ENCODE data around the gene SYNE1.

Gene SYNE1

GRCh38 chr6:152482289-152482688 lies 154.9 kb downstream of the SYNE1 start:
- TF ChIP-seq, protein P1, sequence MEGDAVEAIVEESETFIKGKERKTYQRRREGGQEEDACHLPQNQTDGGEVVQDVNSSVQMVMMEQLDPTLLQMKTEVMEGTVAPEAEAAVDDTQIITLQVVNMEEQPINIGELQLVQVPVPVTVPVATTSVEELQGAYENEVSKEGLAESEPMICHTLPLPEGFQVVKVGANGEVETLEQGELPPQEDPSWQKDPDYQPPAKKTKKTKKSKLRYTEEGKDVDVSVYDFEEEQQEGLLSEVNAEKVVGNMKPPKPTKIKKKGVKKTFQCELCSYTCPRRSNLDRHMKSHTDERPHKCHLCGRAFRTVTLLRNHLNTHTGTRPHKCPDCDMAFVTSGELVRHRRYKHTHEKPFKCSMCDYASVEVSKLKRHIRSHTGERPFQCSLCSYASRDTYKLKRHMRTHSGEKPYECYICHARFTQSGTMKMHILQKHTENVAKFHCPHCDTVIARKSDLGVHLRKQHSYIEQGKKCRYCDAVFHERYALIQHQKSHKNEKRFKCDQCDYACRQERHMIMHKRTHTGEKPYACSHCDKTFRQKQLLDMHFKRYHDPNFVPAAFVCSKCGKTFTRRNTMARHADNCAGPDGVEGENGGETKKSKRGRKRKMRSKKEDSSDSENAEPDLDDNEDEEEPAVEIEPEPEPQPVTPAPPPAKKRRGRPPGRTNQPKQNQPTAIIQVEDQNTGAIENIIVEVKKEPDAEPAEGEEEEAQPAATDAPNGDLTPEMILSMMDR (IDR thresholded peaks at IDR 0.05) = no peak
- DNase-seq = no peak
- H3K27me3 Mint-ChIP-seq (ENCODE audit: low read depth, poor library complexity) = peaks cover 4% of the 10 kb centered on the region
- no peak overlapping the region for H3K27ac Mint-ChIP-seq
- no peaks in the 10 kb centered on the region for H3K4me1 Mint-ChIP-seq
- H3K36me3 Mint-ChIP-seq (ENCODE audit: low read depth) = no peaks in the 10 kb centered on the region
- no peaks in the 10 kb centered on the region for H3K9me3 Mint-ChIP-seq
- H3K4me3 Mint-ChIP-seq = no peak overlapping the region

GRCh38 chr6:152478377-152479010 lies 158.7 kb downstream of the SYNE1 start:
- Mint-ChIP-seq H3K9me3 (no peaks in the 10 kb centered on the region), H3K4me1 (no peaks in the 10 kb centered on the region), H3K27me3 (ENCODE audit: low read depth, poor library complexity) (no peaks in the 10 kb centered on the region), H3K4me3 (no peak overlapping the region), H3K36me3 (ENCODE audit: low read depth) (no peaks in the 10 kb centered on the region), H3K27ac (no peak overlapping the region)
- no peak for DNase-seq
- TF ChIP-seq, protein P1 (IDR thresholded peaks at IDR 0.05) = no peak

GRCh38 chr6:152474354-152474753 lies 162.8 kb downstream of the SYNE1 start:
- H3K4me1 Mint-ChIP-seq = peaks cover 15% of the 10 kb centered on the region
- TF ChIP-seq, protein P1 (IDR thresholded peaks at IDR 0.05) = no peak
- no peak overlapping the region for H3K4me3 Mint-ChIP-seq
- no peaks in the 10 kb centered on the region for H3K36me3 Mint-ChIP-seq (ENCODE audit: low read depth)
- H3K9me3 Mint-ChIP-seq = no peaks in the 10 kb centered on the region
- no peak overlapping the region for H3K27ac Mint-ChIP-seq
- no peaks in the 10 kb centered on the region for H3K27me3 Mint-ChIP-seq (ENCODE audit: low read depth, poor library complexity)
- no peak for DNase-seq

DNA sequence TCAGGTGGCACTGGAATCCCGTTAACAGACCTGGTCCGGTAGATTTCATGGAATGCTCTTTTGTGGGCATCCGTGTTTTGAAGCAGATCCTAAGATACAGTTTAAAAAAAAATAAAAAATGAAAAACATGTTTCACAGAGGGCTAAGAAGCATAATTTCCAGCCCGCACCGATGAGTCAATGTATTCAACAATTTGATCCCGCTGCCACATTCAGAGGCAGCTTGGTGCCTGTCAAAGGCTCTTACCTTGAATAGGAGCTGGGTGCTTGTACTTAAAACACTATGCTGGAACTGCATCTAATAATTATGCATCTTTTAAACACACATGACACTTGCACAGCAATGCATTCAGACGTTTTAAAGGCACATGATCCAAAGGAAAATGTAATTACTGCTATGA lies 164.8 kb downstream of the SYNE1 start:
- Mint-ChIP-seq H3K4me3 (no peak overlapping the region), H3K27me3 (ENCODE audit: low read depth, poor library complexity) (no peaks in the 10 kb centered on the region)

GRCh38 chr6:152471456-152472265 lies 165.5 kb downstream of the SYNE1 start:
- Mint-ChIP-seq H3K4me1 (peaks cover 15% of the 10 kb centered on the region), H3K4me3 (peak overlapping the region; percentile 34), H3K9me3 (no peaks in the 10 kb centered on the region), H3K27me3 (ENCODE audit: low read depth, poor library complexity) (no peaks in the 10 kb centered on the region), H3K27ac (peak overlapping the region; percentile 28), H3K36me3 (ENCODE audit: low read depth) (no peaks in the 10 kb centered on the region)
- TF ChIP-seq, protein P1 (IDR thresholded peaks at IDR 0.05) = no peak
- peak; percentile 4 for DNase-seq

More for the DNA sequence above, 164.8 kb downstream of the SYNE1 start:
- Mint-ChIP-seq H3K4me1 (peaks cover 15% of the 10 kb centered on the region), H3K9me3 (no peaks in the 10 kb centered on the region), H3K36me3 (ENCODE audit: low read depth) (no peaks in the 10 kb centered on the region), H3K27ac (no peak overlapping the region)
- DNase-seq = no peak
- TF ChIP-seq, protein P1 (IDR thresholded peaks at IDR 0.05) = no peak

Measured in nephron progenitor cell (in vitro differentiated cells).